Skeletal muscle tissue (tissue), 4 donors: ENCODE measurements around the gene FMNL3. TPM values are rescaled to one million over a fixed set of nuclear protein-coding genes. Genes with fewer than 3 reads are reported as not detected.

Source experiments
- H3K27ac ChIP-seq: one replicate; pipeline ENCODE4 v1.7.0; 2013; ENCODE audit warnings: mild to moderate bottlenecking, low read depth, low read length, inconsistent platforms
- H3K27me3 ChIP-seq, 3 donors: one replicate each; pipeline ENCODE4 v1.7.0; 2013; ENCODE audit warnings: low read length in 3 of 3; ENCODE audit not compliant: control insufficient read depth in 3 of 3, insufficient read depth in 3 of 3
- H3K36me3 ChIP-seq, 3 donors: one replicate each; pipeline ENCODE4 v1.7.0; 2013; ENCODE audit warnings: low read length in 3 of 3; ENCODE audit not compliant: control insufficient read depth in 3 of 3, insufficient read depth in 3 of 3
- H3K4me1 ChIP-seq, 3 donors: one replicate each; pipeline ENCODE4 v1.7.0; 2013; ENCODE audit warnings: low read length in 3 of 3, mild to moderate bottlenecking in 3 of 3; ENCODE audit not compliant: control insufficient read depth in 3 of 3, insufficient read depth in 3 of 3
- H3K4me3 ChIP-seq, 3 donors: one replicate each; pipeline ENCODE4 v1.7.0; 2013; ENCODE audit warnings: low read length in 3 of 3
- H3K9ac ChIP-seq, 3 donors: one replicate each; pipeline ENCODE4 v1.7.0; 2013; ENCODE audit warnings: low read length in 3 of 3, mild to moderate bottlenecking in 3 of 3, moderate library complexity in 2 of 3, low read depth in 1 of 3
- H3K9me3 ChIP-seq, 3 donors: one replicate each; pipeline ENCODE4 v1.7.0; 2013; ENCODE audit warnings: low read length in 3 of 3; ENCODE audit not compliant: control insufficient read depth in 3 of 3
- total RNA-seq: library from RNA; depleted of rRNA; stranded (reverse); fragments of >200 nt; gene quantifications from one replicate; pipeline ENCODE4 v1.2.3, GENCODE V29; 2014
- donor health status: Osteomylitis.

The FMNL3 gene
- total RNA-seq, 1 donor from 2014 or later = 19.3 TPM

- Histone ChIP-seq H3K9me3 (no peaks in the 10 kb centered on the region), H3K4me1 (peaks cover 0 to 6% (median 4%) of the 10 kb centered on the region in 3 donors), H3K4me3 (no peak overlapping the region), H3K36me3 (peaks cover 6 to 10% (median 8%) of the 10 kb centered on the region in 3 donors), H3K27me3 (no peaks in the 10 kb centered on the region), H3K27ac (no peak overlapping the region), H3K9ac (no peak overlapping the region)
Measured at GRCh38 chr12:49627752-49628360, 79.3 kb downstream of the FMNL3 start.

GRCh38 chr12:49626836-49627235, 80.4 kb downstream of the FMNL3 start:
- Histone ChIP-seq H3K9ac (no peak overlapping the region), H3K36me3 (peaks cover 3% of the 10 kb centered on the region in 3 donors), H3K4me1 (peaks cover 6 to 14% (median 11%) of the 10 kb centered on the region in 3 donors), H3K4me3 (no peak overlapping the region), H3K9me3 (no peaks in the 10 kb centered on the region), H3K27me3 (no peaks in the 10 kb centered on the region), H3K27ac (no peak overlapping the region)

GRCh38 chr12:49626169-49626835, 80.9 kb downstream of the FMNL3 start:
- H3K9ac ChIP-seq = no peak overlapping the region
- no peak overlapping the region for H3K4me3 ChIP-seq
- no peak overlapping the region for H3K27ac ChIP-seq
- H3K27me3 ChIP-seq = no peaks in the 10 kb centered on the region
- no peaks in the 10 kb centered on the region for H3K9me3 ChIP-seq
- no peaks in the 10 kb centered on the region for H3K36me3 ChIP-seq
- peaks cover 11 to 17% (median 14%) of the 10 kb centered on the region in 3 donors for H3K4me1 ChIP-seq

DNA sequence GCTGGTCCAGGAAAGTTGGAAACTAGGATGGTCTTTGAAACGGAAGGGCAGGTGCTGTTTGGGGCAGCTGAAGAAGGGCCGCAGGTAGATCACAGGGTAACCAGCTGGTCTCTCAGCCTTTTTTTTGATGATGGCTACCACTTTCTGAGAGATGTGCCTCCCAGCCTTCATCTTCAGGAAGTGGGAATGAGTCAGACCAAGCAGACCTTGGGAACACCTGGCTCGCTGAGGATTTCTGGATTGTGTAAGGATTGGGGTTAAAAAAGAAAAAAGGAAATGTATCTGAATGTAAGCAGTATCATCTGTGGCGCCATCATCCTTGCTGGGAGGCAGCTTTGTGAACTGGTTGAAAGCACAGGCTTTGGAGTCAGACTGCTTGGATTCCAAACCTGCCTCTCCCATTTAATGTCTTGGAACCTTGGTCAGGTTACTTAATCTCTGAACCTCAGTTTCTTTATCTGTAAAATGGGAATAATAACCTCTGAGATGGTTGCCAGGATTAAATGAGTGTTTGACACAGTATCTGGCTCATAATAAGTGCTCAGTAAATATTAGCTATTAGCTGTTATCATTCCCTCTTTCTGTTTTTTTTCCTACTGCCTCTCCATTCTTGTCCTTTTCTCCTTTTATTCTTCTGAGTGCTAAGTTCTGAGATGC, 82.2 kb downstream of the FMNL3 start:
- peak overlapping the region; percentile 12 for H3K27ac ChIP-seq
- H3K27me3 ChIP-seq = no peaks in the 10 kb centered on the region
- no peaks in the 10 kb centered on the region for H3K36me3 ChIP-seq
- peak overlapping the region in 1 of 3 donors; percentile 8 for H3K9ac ChIP-seq
- H3K4me1 ChIP-seq = peaks cover 11 to 17% (median 14%) of the 10 kb centered on the region in 3 donors
- no peak overlapping the region for H3K4me3 ChIP-seq
- H3K9me3 ChIP-seq = no peaks in the 10 kb centered on the region

DNA sequence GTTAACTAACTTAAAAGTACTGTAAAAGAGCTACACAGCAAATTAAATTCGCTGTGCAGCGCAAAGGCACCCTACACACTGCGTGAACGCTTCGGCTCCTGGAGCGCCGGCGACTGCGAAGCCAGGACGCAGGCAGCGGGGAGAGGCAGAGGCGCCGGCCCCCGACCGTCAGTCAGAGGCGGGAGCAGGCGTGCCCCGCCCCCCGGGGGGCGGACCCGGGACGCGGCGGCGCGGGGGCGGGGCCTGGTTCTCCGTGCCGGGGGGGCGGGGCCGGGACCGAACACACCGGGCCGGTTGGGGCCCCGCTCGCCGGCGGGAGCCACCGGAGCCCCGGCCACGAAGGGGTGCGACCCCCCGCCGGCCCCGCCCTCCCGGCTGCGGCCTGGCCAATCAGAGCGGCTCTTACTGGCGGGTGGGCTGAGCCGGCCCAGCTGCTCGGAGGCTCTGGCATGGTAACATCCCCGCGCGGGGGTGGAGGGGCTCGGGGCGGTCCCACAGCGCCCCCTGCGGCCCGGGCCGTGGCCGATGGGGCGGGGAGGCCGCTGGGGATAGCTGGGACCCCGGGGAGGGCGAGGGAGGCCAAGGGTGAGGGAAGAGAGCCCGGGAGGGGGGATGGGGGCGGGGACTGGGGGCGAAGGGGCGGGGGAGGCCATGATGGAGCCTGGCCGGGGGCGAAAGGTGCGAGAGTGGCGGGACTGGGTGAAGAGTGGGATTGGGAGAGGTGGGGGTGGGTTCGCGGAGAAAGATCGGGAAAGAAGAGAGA, 83.9 kb downstream of the FMNL3 start, which contains the start of gene PRPF40B:
TSS of gene PRPF40B (plus strand) at position 420 of the 763 bp plus-strand sequence. CDS start at position 450, 30 bp downstream.
- H3K9ac ChIP-seq = peak within 1 kb of the TSS; percentile 80 to 94 (median 85)
- H3K4me1 ChIP-seq = peaks cover 11 to 17% (median 14%) of the 10 kb centered on the region in 3 donors
- peak within 1 kb of the TSS; percentile 75 to 87 (median 85) for H3K4me3 ChIP-seq
- H3K27ac ChIP-seq = peak within 1 kb of the TSS; percentile 83
- H3K9me3 ChIP-seq = no peaks in the 10 kb centered on the region
- no peaks in the 10 kb centered on the region for H3K36me3 ChIP-seq
- no peaks in the 10 kb centered on the region for H3K27me3 ChIP-seq

DNA sequence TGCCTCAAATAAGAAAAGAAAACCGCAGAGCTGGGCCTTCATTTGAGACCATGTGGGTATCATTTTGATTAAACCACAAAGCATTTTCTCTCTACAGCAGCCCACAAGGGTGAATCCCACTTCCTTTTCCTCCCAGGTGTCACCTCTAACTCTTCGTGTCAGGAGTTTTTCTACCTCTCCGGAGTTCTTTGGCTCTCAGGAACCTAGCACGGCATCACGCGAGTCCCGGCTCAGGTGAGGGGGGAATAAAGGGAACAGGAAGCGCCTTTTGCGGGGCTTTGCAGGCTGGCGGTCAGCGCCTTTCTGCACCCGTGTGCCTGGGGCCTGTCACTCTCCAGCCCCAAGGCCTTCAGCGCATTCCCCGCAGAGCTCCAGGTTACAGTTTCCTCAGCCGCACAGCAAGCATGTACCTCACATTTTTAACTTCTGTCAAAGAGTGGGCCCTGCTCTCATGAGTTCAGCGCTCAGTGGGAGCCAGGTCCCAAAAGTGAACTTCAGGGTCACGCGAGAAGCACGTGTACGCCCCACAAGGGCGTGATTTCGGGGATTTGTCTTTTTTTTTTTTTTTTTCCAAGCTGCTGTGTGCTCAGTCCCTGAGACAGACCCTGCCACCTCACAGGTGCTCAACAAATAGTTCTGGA, 84.6 kb downstream of the FMNL3 start:
- peak overlapping the region; percentile 80 to 94 (median 85) for H3K9ac ChIP-seq
- no peaks in the 10 kb centered on the region for H3K27me3 ChIP-seq
- peak overlapping the region; percentile 75 to 87 (median 85) for H3K4me3 ChIP-seq
- H3K9me3 ChIP-seq = no peaks in the 10 kb centered on the region
- peak overlapping the region; percentile 83 for H3K27ac ChIP-seq
- no peaks in the 10 kb centered on the region for H3K36me3 ChIP-seq
- H3K4me1 ChIP-seq = peaks cover 11 to 17% (median 14%) of the 10 kb centered on the region in 3 donors

DNA sequence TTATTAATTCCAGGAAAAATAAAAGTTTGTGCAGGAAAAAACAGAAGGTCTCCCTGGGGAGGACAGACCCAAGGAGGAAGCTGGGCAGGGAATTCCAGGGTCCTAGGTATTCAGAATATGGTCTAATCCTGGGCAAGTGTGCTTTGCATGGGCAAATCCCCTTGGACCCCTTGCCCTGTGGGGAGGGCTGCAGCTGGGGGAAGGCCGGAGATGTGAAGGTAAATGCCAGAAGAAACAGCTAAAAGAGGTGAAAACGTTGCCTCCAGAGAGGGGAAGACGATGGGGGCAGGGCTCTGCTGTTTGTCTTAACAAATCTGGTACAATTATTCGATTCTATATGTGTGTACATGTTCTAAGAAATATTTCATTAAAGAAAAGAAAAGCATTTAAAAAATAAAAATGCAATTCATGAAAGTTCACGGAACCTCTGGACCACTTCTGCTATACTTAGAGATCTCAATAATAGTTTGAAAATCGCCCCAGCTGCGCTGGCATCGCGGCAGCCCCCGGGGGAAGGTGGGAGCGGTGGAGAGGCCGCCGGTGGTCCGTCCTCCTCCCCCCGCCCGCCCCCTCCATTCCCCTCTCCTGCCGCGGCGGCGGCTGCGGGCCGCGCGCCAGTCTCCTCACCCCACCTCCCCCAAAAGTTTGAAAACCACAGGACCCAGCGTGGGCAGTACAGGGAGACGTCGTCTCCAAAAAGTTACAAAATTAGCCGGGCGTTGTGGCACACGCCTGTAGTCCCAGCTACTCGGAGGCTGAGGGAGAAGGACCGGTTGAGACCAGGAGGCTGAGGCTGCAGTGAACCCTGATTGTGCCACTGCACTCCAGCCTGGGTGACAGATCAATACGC, 85.3 kb downstream of the FMNL3 start:
- Histone ChIP-seq H3K27me3 (no peaks in the 10 kb centered on the region), H3K9ac (peak overlapping the region; percentile 80 to 94 (median 85)), H3K4me3 (peak overlapping the region; percentile 75 to 87 (median 85)), H3K4me1 (peaks cover 11 to 17% (median 12%) of the 10 kb centered on the region in 3 donors), H3K9me3 (no peaks in the 10 kb centered on the region), H3K27ac (peak overlapping the region; percentile 83), H3K36me3 (no peaks in the 10 kb centered on the region)

GRCh38 chr12:49619286-49619685, 87.9 kb downstream of the FMNL3 start:
- H3K9me3 ChIP-seq = no peaks in the 10 kb centered on the region
- H3K9ac ChIP-seq = no peak overlapping the region
- H3K4me3 ChIP-seq = no peak overlapping the region
- no peaks in the 10 kb centered on the region for H3K27me3 ChIP-seq
- H3K4me1 ChIP-seq = peaks cover 11 to 17% (median 12%) of the 10 kb centered on the region in 3 donors
- H3K36me3 ChIP-seq = no peaks in the 10 kb centered on the region
- no peak overlapping the region for H3K27ac ChIP-seq
